ENCODE data around the gene AMZ1. TPM values are rescaled to one million over a fixed set of nuclear protein-coding genes. Genes with fewer than 3 reads are reported as not detected.

The AMZ1 gene
- total RNA-seq, 1 donor from 2014 or later, result 9.1 TPM

- peaks cover 25% of the 10 kb centered on the region for H3K4me1 Mint-ChIP-seq (ENCODE audit: low read depth)
- no peak overlapping the region for H3K27ac Mint-ChIP-seq (ENCODE audit: unreplicated experiment)
Measured at GRCh38 chr7:2649139-2649838, 38.7 kb upstream of the AMZ1 start.

GRCh38 chr7:2649991-2650390 is 38.0 kb upstream of the AMZ1 start:
- no peak overlapping the region for H3K4me3 Mint-ChIP-seq (ENCODE audit: unreplicated experiment)
- H3K9me3 Mint-ChIP-seq (ENCODE audit: low read depth), result no peaks in the 10 kb centered on the region
- peaks cover 18% of the 10 kb centered on the region for H3K4me1 Mint-ChIP-seq (ENCODE audit: low read depth)
- H3K36me3 Mint-ChIP-seq (ENCODE audit: low read depth), result peaks cover 4% of the 10 kb centered on the region
- DNase-seq (ENCODE audit: low spot score), result no peak
- TF ChIP-seq CTCF (IDR thresholded peaks at IDR 0.05), result no peak
- H3K27me3 Mint-ChIP-seq (ENCODE audit: low read depth), result no peaks in the 10 kb centered on the region
- no peak overlapping the region for H3K27ac Mint-ChIP-seq (ENCODE audit: unreplicated experiment)

More at GRCh38 chr7:2649139-2649838, 38.7 kb upstream of the AMZ1 start:
- no peak for DNase-seq (ENCODE audit: low spot score)
- no peak overlapping the region for H3K4me3 Mint-ChIP-seq (ENCODE audit: unreplicated experiment)
- no peak for TF ChIP-seq CTCF (IDR thresholded peaks at IDR 0.05)
- no peaks in the 10 kb centered on the region for H3K27me3 Mint-ChIP-seq (ENCODE audit: low read depth)
- H3K36me3 Mint-ChIP-seq (ENCODE audit: low read depth), result peaks cover 4% of the 10 kb centered on the region
- H3K9me3 Mint-ChIP-seq (ENCODE audit: low read depth), result no peaks in the 10 kb centered on the region

GRCh38 chr7:2650451-2650850 is 37.6 kb upstream of the AMZ1 start:
- TF ChIP-seq CTCF (IDR thresholded peaks at IDR 0.05), result no peak
- Mint-ChIP-seq H3K36me3 (ENCODE audit: low read depth) (peaks cover 4% of the 10 kb centered on the region), H3K9me3 (ENCODE audit: low read depth) (no peaks in the 10 kb centered on the region), H3K27ac (ENCODE audit: unreplicated experiment) (peak overlapping the region; percentile 28), H3K27me3 (ENCODE audit: low read depth) (no peaks in the 10 kb centered on the region), H3K4me1 (ENCODE audit: low read depth) (peaks cover 14% of the 10 kb centered on the region), H3K4me3 (ENCODE audit: unreplicated experiment) (no peak overlapping the region)
- no peak for DNase-seq (ENCODE audit: low spot score)

GRCh38 chr7:2651336-2651735 is 36.7 kb upstream of the AMZ1 start:
- Mint-ChIP-seq H3K4me1 (ENCODE audit: low read depth) (peaks cover 11% of the 10 kb centered on the region), H3K27me3 (ENCODE audit: low read depth) (no peaks in the 10 kb centered on the region), H3K36me3 (ENCODE audit: low read depth) (peaks cover 4% of the 10 kb centered on the region), H3K27ac (ENCODE audit: unreplicated experiment) (no peak overlapping the region), H3K4me3 (ENCODE audit: unreplicated experiment) (no peak overlapping the region), H3K9me3 (ENCODE audit: low read depth) (no peaks in the 10 kb centered on the region)
- DNase-seq (ENCODE audit: low spot score), result no peak
- TF ChIP-seq CTCF (IDR thresholded peaks at IDR 0.05), result peak; percentile 40

GRCh38 chr7:2651847-2652735 is 35.9 kb upstream of the AMZ1 start:
- no peak for TF ChIP-seq CTCF (IDR thresholded peaks at IDR 0.05)

More at GRCh38 chr7:2651847-2652735, 35.9 kb upstream of the AMZ1 start:
- H3K9me3 Mint-ChIP-seq (ENCODE audit: low read depth), result no peaks in the 10 kb centered on the region
- no peaks in the 10 kb centered on the region for H3K27me3 Mint-ChIP-seq (ENCODE audit: low read depth)
- H3K36me3 Mint-ChIP-seq (ENCODE audit: low read depth), result peaks cover 6% of the 10 kb centered on the region
- no peak for DNase-seq (ENCODE audit: low spot score)
- no peak overlapping the region for H3K27ac Mint-ChIP-seq (ENCODE audit: unreplicated experiment)
- no peak overlapping the region for H3K4me3 Mint-ChIP-seq (ENCODE audit: unreplicated experiment)
- H3K4me1 Mint-ChIP-seq (ENCODE audit: low read depth), result peaks cover 11% of the 10 kb centered on the region
